ENCODE results near the gene CNTNAP2.

Gene CNTNAP2

DNA sequence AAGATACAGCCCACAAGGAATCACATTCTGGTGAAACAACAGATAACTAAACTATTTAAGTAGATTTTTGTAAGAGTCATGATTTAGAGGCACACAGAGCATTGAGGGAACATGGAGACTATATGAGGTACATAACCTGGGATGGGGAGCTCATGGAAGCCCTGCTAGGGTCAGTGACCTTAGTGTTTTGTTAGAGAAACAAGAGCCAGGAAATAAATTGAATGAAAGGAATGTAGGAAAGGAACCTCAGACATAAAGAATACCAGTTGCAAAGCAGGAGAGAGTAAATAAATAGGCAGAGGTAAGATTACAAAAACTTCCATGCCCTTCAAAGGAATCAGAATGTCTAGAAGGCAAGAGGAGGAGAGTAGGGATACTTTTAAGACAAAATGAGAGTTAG is 1076.9 kb downstream of the CNTNAP2 start:
- ChIA-PET POLR2A (no interaction called here), CTCF (no interaction called here)
- DNase-seq, result no peak
- Histone ChIP-seq H3K9me3 (ENCODE audit: control extremely low read depth in 1 of 5, control insufficient read depth in 4 of 5, insufficient read depth in 2 of 5, low read depth in 1 of 5, low read length in 4 of 5) (peaks cover 0 to 2% (median 0%) of the 10 kb centered on the region in 5 experiments), H3K27ac (ENCODE audit: insufficient read depth in 1 of 2, low read depth in 1 of 2, low read length in 2 of 2, poor library complexity in 1 of 2, severe bottlenecking in 2 of 2) (no peak overlapping the region), H3K4me1 (ENCODE audit: control extremely low read depth in 1 of 4, control insufficient read depth in 4 of 4, insufficient read depth in 4 of 4, low read length in 3 of 4) (no peaks in the 10 kb centered on the region), H3K4me3 (ENCODE audit: control insufficient read depth in 1 of 7, extremely low read depth in 1 of 7, insufficient read depth in 4 of 7, low read depth in 2 of 7, low read length in 6 of 7) (no peak overlapping the region), H3K36me3 (ENCODE audit: control insufficient read depth in 4 of 4, insufficient read depth in 4 of 4, low read length in 3 of 4) (no peaks in the 10 kb centered on the region), H3K27me3 (replicated peaks in 2 of 5; ENCODE audit: control insufficient read depth in 4 of 5, insufficient read depth in 5 of 5, low read length in 4 of 5) (no peaks in the 10 kb centered on the region)

DNA sequence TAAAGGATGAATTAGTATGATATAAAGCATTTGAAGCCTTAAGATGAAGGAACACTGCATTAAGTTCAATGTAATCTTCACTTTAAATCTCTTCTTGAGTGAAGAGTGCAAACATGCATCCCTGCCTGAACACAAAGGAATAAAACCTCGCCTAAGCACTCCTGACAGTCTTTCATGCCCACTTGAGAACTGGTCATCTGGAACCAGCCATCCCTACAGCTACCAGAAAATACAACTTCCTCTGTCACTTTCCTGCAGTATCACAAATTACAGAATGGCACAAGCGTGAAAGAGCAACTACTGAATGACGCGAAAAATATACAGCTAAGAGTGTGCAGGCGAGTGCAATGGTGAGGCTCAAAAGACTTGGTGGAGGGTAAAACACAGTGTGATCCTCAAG is 1079.9 kb downstream of the CNTNAP2 start:
- Histone ChIP-seq H3K36me3 (ENCODE audit: control insufficient read depth in 4 of 4, insufficient read depth in 4 of 4, low read length in 3 of 4) (no peaks in the 10 kb centered on the region), H3K4me3 (ENCODE audit: control insufficient read depth in 1 of 7, extremely low read depth in 1 of 7, insufficient read depth in 4 of 7, low read depth in 2 of 7, low read length in 6 of 7) (no peak overlapping the region), H3K27me3 (replicated peaks in 2 of 5; ENCODE audit: control insufficient read depth in 4 of 5, insufficient read depth in 5 of 5, low read length in 4 of 5) (no peaks in the 10 kb centered on the region), H3K4me1 (ENCODE audit: control extremely low read depth in 1 of 4, control insufficient read depth in 4 of 4, insufficient read depth in 4 of 4, low read length in 3 of 4) (no peaks in the 10 kb centered on the region), H3K27ac (ENCODE audit: insufficient read depth in 1 of 2, low read depth in 1 of 2, low read length in 2 of 2, poor library complexity in 1 of 2, severe bottlenecking in 2 of 2) (no peak overlapping the region), H3K9me3 (ENCODE audit: control extremely low read depth in 1 of 5, control insufficient read depth in 4 of 5, insufficient read depth in 2 of 5, low read depth in 1 of 5, low read length in 4 of 5) (peaks cover 0 to 2% (median 0%) of the 10 kb centered on the region in 5 experiments)
- DNase-seq, result no peak
- ChIA-PET POLR2A (no interaction called here), CTCF (no interaction called here)
- WGBS (ENCODE audit: insufficient coverage), result 100% methylated on average over 5 of the region's 5 CpGs

DNA sequence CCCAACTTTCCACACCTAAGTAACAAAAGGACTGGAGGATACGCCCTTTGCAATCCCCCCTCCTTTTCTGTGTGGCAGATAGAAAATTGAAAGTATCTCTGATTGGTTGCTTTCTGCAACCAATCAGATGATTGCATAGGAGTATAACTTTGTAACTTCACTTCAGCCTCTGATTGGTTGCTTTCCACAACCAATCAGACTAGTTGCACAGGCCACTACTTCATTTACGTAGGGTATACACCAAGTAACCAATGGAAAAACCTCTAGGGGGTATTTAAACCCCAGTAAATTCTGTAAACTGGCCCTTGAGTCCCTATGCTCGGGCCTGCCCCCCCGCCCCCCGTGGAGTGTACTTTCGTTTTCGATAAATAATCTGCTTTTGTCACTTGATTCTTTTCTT is 1080.4 kb downstream of the CNTNAP2 start:
- no peaks in the 10 kb centered on the region for H3K36me3 ChIP-seq (ENCODE audit: control insufficient read depth in 4 of 4, insufficient read depth in 4 of 4, low read length in 3 of 4)
- 93% methylated on average over 3 of the region's 7 CpGs for WGBS (ENCODE audit: insufficient coverage)
- CTCF ChIA-PET, result no interaction called here

GRCh38 chr7:147199868-147200267 is 1083.3 kb downstream of the CNTNAP2 start:
- Histone ChIP-seq H3K4me1 (ENCODE audit: control extremely low read depth in 1 of 4, control insufficient read depth in 4 of 4, insufficient read depth in 4 of 4, low read length in 3 of 4) (no peaks in the 10 kb centered on the region), H3K36me3 (ENCODE audit: control insufficient read depth in 4 of 4, insufficient read depth in 4 of 4, low read length in 3 of 4) (no peaks in the 10 kb centered on the region), H3K27ac (ENCODE audit: insufficient read depth in 1 of 2, low read depth in 1 of 2, low read length in 2 of 2, poor library complexity in 1 of 2, severe bottlenecking in 2 of 2) (no peak overlapping the region), H3K27me3 (replicated peaks in 2 of 5; ENCODE audit: control insufficient read depth in 4 of 5, insufficient read depth in 5 of 5, low read length in 4 of 5) (no peaks in the 10 kb centered on the region), H3K4me3 (ENCODE audit: control insufficient read depth in 1 of 7, extremely low read depth in 1 of 7, insufficient read depth in 4 of 7, low read depth in 2 of 7, low read length in 6 of 7) (no peak overlapping the region), H3K9me3 (ENCODE audit: control extremely low read depth in 1 of 5, control insufficient read depth in 4 of 5, insufficient read depth in 2 of 5, low read depth in 1 of 5, low read length in 4 of 5) (peaks cover 0 to 2% (median 0%) of the 10 kb centered on the region in 5 experiments)
- no peak for DNase-seq
- ChIA-PET CTCF (no interaction called here), POLR2A (no interaction called here)
- 100% methylated on average over 1 of the region's 1 CpG for WGBS (ENCODE audit: insufficient coverage)

More for the DNA sequence above, 1080.4 kb downstream of the CNTNAP2 start:
- no peak for DNase-seq
- Histone ChIP-seq H3K4me3 (ENCODE audit: control insufficient read depth in 1 of 7, extremely low read depth in 1 of 7, insufficient read depth in 4 of 7, low read depth in 2 of 7, low read length in 6 of 7) (no peak overlapping the region), H3K4me1 (ENCODE audit: control extremely low read depth in 1 of 4, control insufficient read depth in 4 of 4, insufficient read depth in 4 of 4, low read length in 3 of 4) (no peaks in the 10 kb centered on the region), H3K27me3 (replicated peaks in 2 of 5; ENCODE audit: control insufficient read depth in 4 of 5, insufficient read depth in 5 of 5, low read length in 4 of 5) (no peaks in the 10 kb centered on the region), H3K9me3 (ENCODE audit: control extremely low read depth in 1 of 5, control insufficient read depth in 4 of 5, insufficient read depth in 2 of 5, low read depth in 1 of 5, low read length in 4 of 5) (peaks cover 0 to 2% (median 0%) of the 10 kb centered on the region in 5 experiments), H3K27ac (ENCODE audit: insufficient read depth in 1 of 2, low read depth in 1 of 2, low read length in 2 of 2, poor library complexity in 1 of 2, severe bottlenecking in 2 of 2) (no peak overlapping the region)
- POLR2A ChIA-PET, result no interaction called here

GRCh38 chr7:147207988-147208387 is 1091.4 kb downstream of the CNTNAP2 start:
- CTCF ChIA-PET, result no interaction called here
- Histone ChIP-seq H3K4me1 (ENCODE audit: control extremely low read depth in 1 of 4, control insufficient read depth in 4 of 4, insufficient read depth in 4 of 4, low read length in 3 of 4) (no peaks in the 10 kb centered on the region), H3K27me3 (replicated peaks in 2 of 5; ENCODE audit: control insufficient read depth in 4 of 5, insufficient read depth in 5 of 5, low read length in 4 of 5) (no peaks in the 10 kb centered on the region), H3K9me3 (ENCODE audit: control extremely low read depth in 1 of 5, control insufficient read depth in 4 of 5, insufficient read depth in 2 of 5, low read depth in 1 of 5, low read length in 4 of 5) (no peaks in the 10 kb centered on the region), H3K36me3 (ENCODE audit: control insufficient read depth in 4 of 4, insufficient read depth in 4 of 4, low read length in 3 of 4) (no peaks in the 10 kb centered on the region), H3K4me3 (ENCODE audit: control insufficient read depth in 1 of 7, extremely low read depth in 1 of 7, insufficient read depth in 4 of 7, low read depth in 2 of 7, low read length in 6 of 7) (no peak overlapping the region), H3K27ac (ENCODE audit: insufficient read depth in 1 of 2, low read depth in 1 of 2, low read length in 2 of 2, poor library complexity in 1 of 2, severe bottlenecking in 2 of 2) (no peak overlapping the region)
- no peak for DNase-seq
- POLR2A ChIA-PET, result no interaction called here
- WGBS (ENCODE audit: insufficient coverage), result no CpG with 5 or more reads among the region's 1 CpG

DNA sequence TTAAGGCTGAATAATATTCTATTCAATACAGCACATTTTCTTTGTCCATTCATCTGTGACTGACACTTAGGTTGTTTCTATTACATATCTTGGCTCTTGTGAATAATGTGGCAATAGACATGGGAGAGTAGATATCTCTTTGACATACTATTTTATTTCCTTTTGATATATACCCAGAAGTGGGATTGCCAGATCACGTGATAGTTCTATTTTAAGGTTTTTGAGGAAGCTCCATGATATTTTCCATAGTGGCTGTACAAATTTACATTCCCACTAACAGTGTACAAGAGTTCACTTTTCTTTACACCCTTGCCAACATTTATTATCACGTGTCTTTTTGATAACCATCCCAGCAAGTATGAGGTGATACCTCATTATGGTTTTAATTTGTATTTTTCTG is 1114.7 kb downstream of the CNTNAP2 start:
- H3K27ac ChIP-seq (ENCODE audit: insufficient read depth in 1 of 2, low read depth in 1 of 2, low read length in 2 of 2, poor library complexity in 1 of 2, severe bottlenecking in 2 of 2), result no peak overlapping the region
- DNase-seq, result no peak
- no peaks in the 10 kb centered on the region for H3K36me3 ChIP-seq (ENCODE audit: control insufficient read depth in 4 of 4, insufficient read depth in 4 of 4, low read length in 3 of 4)
- H3K4me3 ChIP-seq (ENCODE audit: control insufficient read depth in 1 of 7, extremely low read depth in 1 of 7, insufficient read depth in 4 of 7, low read depth in 2 of 7, low read length in 6 of 7), result no peak overlapping the region
- WGBS (ENCODE audit: insufficient coverage), result no CpG with 5 or more reads among the region's 2 CpGs
- ChIA-PET POLR2A (no interaction called here), CTCF (no interaction called here)
- H3K4me1 ChIP-seq (ENCODE audit: control extremely low read depth in 1 of 4, control insufficient read depth in 4 of 4, insufficient read depth in 4 of 4, low read length in 3 of 4), result no peaks in the 10 kb centered on the region
- no peaks in the 10 kb centered on the region for H3K27me3 ChIP-seq (replicated peaks in 2 of 5; ENCODE audit: control insufficient read depth in 4 of 5, insufficient read depth in 5 of 5, low read length in 4 of 5)
- H3K9me3 ChIP-seq (ENCODE audit: control extremely low read depth in 1 of 5, control insufficient read depth in 4 of 5, insufficient read depth in 2 of 5, low read depth in 1 of 5, low read length in 4 of 5), result no peaks in the 10 kb centered on the region

DNA sequence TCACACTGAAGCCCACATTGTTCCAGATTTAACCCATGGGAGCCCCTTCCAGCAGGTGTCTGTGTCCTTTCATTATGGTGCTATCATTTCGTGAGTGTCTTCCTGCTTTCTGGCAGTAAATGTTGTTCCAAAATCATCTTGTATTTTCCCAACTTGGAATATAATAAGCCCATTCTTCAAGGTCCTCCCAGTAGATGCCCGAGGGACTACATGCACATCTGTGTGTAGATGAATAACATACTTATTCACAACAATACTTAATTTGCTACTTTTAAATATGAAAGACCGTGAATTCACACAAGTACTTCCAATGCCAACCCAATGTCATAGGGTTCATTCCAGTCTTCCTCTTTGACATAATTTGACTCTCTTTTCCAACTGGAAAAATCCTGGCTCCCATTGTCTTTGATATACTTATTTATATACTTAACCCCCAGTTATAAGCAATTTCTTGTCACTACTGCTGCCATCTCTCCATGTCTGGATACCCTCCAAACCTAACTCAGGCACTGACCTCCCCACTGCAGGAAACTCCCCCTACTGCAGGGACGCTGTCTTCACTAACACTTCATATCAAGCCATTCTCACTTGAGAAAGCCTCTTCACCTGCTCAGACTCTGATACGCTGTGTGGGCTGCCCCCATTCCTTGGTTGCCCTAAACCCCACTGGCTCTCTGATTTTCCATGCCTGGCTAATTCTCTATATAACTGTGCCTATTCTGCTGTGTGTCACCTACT is 1119.2 kb downstream of the CNTNAP2 start:
- ChIA-PET CTCF (no interaction called here), POLR2A (no interaction called here)
- 100% methylated on average over 4 of the region's 5 CpGs for WGBS (ENCODE audit: insufficient coverage)
- no peak for DNase-seq
- Histone ChIP-seq H3K4me1 (ENCODE audit: control extremely low read depth in 1 of 4, control insufficient read depth in 4 of 4, insufficient read depth in 4 of 4, low read length in 3 of 4) (no peaks in the 10 kb centered on the region), H3K9me3 (ENCODE audit: control extremely low read depth in 1 of 5, control insufficient read depth in 4 of 5, insufficient read depth in 2 of 5, low read depth in 1 of 5, low read length in 4 of 5) (no peaks in the 10 kb centered on the region), H3K4me3 (ENCODE audit: control insufficient read depth in 1 of 7, extremely low read depth in 1 of 7, insufficient read depth in 4 of 7, low read depth in 2 of 7, low read length in 6 of 7) (no peak overlapping the region), H3K36me3 (ENCODE audit: control insufficient read depth in 4 of 4, insufficient read depth in 4 of 4, low read length in 3 of 4) (no peaks in the 10 kb centered on the region), H3K27ac (ENCODE audit: insufficient read depth in 1 of 2, low read depth in 1 of 2, low read length in 2 of 2, poor library complexity in 1 of 2, severe bottlenecking in 2 of 2) (no peak overlapping the region), H3K27me3 (replicated peaks in 2 of 5; ENCODE audit: control insufficient read depth in 4 of 5, insufficient read depth in 5 of 5, low read length in 4 of 5) (no peaks in the 10 kb centered on the region)

All from common myeloid progenitor, CD34-positive (primary cell).